HepG2 (cell line): ENCODE results near the gene MYO5B. TPM values are rescaled to one million over a fixed set of nuclear protein-coding genes. Genes with fewer than 3 reads are reported as not detected.
"Not testable (repeated sequence)": the region's sequence is repeated elsewhere in the genome, so short reads cannot be mapped to it uniquely, and the experiment has no call there.

Experiments
- ATAC-seq: fragments of 200-7000 bp; cut with Tn5 transposase; 3 replicates; pipeline ENCODE4 v1.9.1; 2020; ENCODE audit warnings: mild to moderate bottlenecking, moderate library complexity
- BruUV-seq: library from RNA; stranded (reverse); fragments of 400-500 nt; replicated peaks from 2 replicates; lab custom pipeline; 2021; lab: Mats Ljungman, UMichigan
- CTCF ChIA-PET: fragments of 300-600 bp; formaldehyde crosslinking; extraction: SDS; loops from one replicate; lab custom pipeline; 2021; ENCODE audit warnings: low total read pairs, inconsistent platforms, low intra/inter-chr PET ratio; lab: Yijun Ruan, JAX
- POLR2A ChIA-PET: fragments of 350-600 bp; sonication (Branson Sonifier 250); formaldehyde crosslinking; loops from one replicate; lab custom pipeline; 2020; ENCODE audit warnings: antibody characterized with exemption, inconsistent platforms; lab: Yijun Ruan, JAX
- DNase-seq: peaks from one replicate; pipeline ENCODE4 v3.0.0-alpha.2; 2015; ENCODE audit warnings: low spot score
- FAIRE-seq: peaks from 3 replicates; lab custom pipeline; 2011; peaks lifted over from hg19 to GRCh38; lab: Jason Lieb, UNC
- H2AFZ ChIP-seq: one replicate; pipeline ENCODE4 v1.6.1; 2011; ENCODE audit warnings: low read length, inconsistent platforms
- H3K27ac ChIP-seq: fragments of 300-600 bp; 3 replicates; pipeline ENCODE4 v1.8.0; 2011; ENCODE audit warnings: mixed run types, mild to moderate bottlenecking, mixed read lengths, low read length, inconsistent platforms; ENCODE audit not compliant: insufficient read depth; ENCODE audit errors: extremely low read length
- H3K27me3 ChIP-seq, 2 experiments: fragments of 200-600 bp in 1 of 2; 2 replicates in 1 of 2; 3 replicates in 1 of 2; pipeline versions ENCODE4 v1.6.0 to v1.8.0; 2011; ENCODE audit warnings: low read length in 2 of 2, mild to moderate bottlenecking in 2 of 2, moderate library complexity in 2 of 2, inconsistent platforms in 1 of 2; ENCODE audit not compliant: insufficient read depth in 2 of 2, control insufficient read depth in 1 of 2
- H3K36me3 ChIP-seq, 2 experiments: fragments of 200-600 bp in 1 of 2; replicated peaks in 1 of 2; 2 replicates in 1 of 2; 3 replicates in 1 of 2; pipeline versions ENCODE4 v1.5.1 to v1.8.0; 2011; ENCODE audit warnings: low read length in 2 of 2, inconsistent platforms in 1 of 2; ENCODE audit not compliant: insufficient read depth in 2 of 2, control insufficient read depth in 1 of 2
- H3K4me1 ChIP-seq: 2 replicates; pipeline ENCODE4 v1.5.1; 2012; ENCODE audit warnings: low read length, inconsistent platforms; ENCODE audit not compliant: insufficient read depth
- H3K4me2 ChIP-seq: 2 replicates; pipeline ENCODE4 v1.6.0; 2011; ENCODE audit warnings: low read depth, low read length, inconsistent platforms
- H3K4me3 ChIP-seq, 3 experiments: fragments of 200-600 bp in 1 of 3; sonication (generic), shearing (Covaris generic) in 1 of 3; replicated peaks in 1 of 3; 2 replicates each; pipeline ENCODE4 v1.5.1; 2011 to 2016; ENCODE audit warnings: low read length in 3 of 3, inconsistent platforms in 2 of 3, low read depth in 2 of 3, mild to moderate bottlenecking in 2 of 3, control low read depth in 1 of 3, mixed read lengths in 1 of 3; ENCODE audit not compliant: insufficient read depth in 1 of 3
- H3K79me2 ChIP-seq: one replicate; pipeline ENCODE4 v1.6.1; 2011; ENCODE audit warnings: low read length, inconsistent platforms; ENCODE audit not compliant: insufficient read depth
- H3K9ac ChIP-seq: 2 replicates; pipeline ENCODE4 v1.6.0; 2011; ENCODE audit warnings: mild to moderate bottlenecking, low read depth, low read length, inconsistent platforms; ENCODE audit not compliant: insufficient read depth
- H3K9me3 ChIP-seq: 2 replicates; pipeline ENCODE4 v1.5.1; 2012; ENCODE audit warnings: mild to moderate bottlenecking, low read length
- H4K20me1 ChIP-seq: 2 replicates; pipeline ENCODE4 v1.6.0; 2011; ENCODE audit warnings: inconsistent platforms, mild to moderate bottlenecking, low read length, moderate library complexity; ENCODE audit not compliant: insufficient read depth
- TSC22D2 ChIP-seq: sonication (generic); formaldehyde crosslinking; IDR thresholded peaks from 2 replicates; pipeline ENCODE4 v1.5.1; 2020; ENCODE audit warnings: missing genetic modification reagents, mild to moderate bottlenecking, borderline replicate concordance
- WGBS: methylation state at CpG from one replicate; pipeline ENCODE4 v1.1.6; 2017; ENCODE audit warnings: low lambda C conversion rate; 5-methylcytosine and 5-hydroxymethylcytosine counted together
- in situ Hi-C: cut with HindIII; loops from 2 replicates; pipeline ENCODE4 v1.10.0; 2017; ENCODE audit warnings: low pct_unique_long_range_greater_than_20kb; ENCODE audit not compliant: extremely low pct_ligation_motif_present
- intact Hi-C: fragments of 100-400 bp; cut with micrococcal nuclease; formaldehyde crosslinking; loops from one replicate; pipeline ENCODE4 v1.10.0; 2022; ENCODE audit not compliant: unreplicated experiment
- polyA plus RNA-seq, 8 experiments: library from polyadenylated mRNA; depleted of rRNA in 3 of 8; stranded (reverse) in 7 of 8; unstranded in 1 of 8; fragments of >200 nt; fragmentation: Illumina TruSeq in 4 of 8; extraction: Trizol in 4 of 8; gene quantifications; 2 replicates each; pipeline versions ENCODE4 v1.2.1 to v1.2.3, GENCODE V29; 2011 to 2016; ENCODE audit warnings: low read depth in 4 of 8, missing spikeins in 1 of 8, mixed read lengths in 1 of 8; ENCODE audit not compliant: insufficient read depth in 1 of 8
- total RNA-seq, 5 experiments: library from RNA; depleted of rRNA; stranded (reverse); fragments of >200 nt; fragmentation: Illumina TruSeq; extraction: Trizol; gene quantifications; 2 replicates each; pipeline ENCODE4 v1.2.3, GENCODE V29; 2016; ENCODE audit warnings: low read depth in 1 of 5

Gene MYO5B
- total and polyA plus RNA-seq, 2 of the 13 experiments (the other 11 are each of a cell fraction or from before 2014, with no cell fraction given): 13.1 to 24.0 TPM

DNA sequence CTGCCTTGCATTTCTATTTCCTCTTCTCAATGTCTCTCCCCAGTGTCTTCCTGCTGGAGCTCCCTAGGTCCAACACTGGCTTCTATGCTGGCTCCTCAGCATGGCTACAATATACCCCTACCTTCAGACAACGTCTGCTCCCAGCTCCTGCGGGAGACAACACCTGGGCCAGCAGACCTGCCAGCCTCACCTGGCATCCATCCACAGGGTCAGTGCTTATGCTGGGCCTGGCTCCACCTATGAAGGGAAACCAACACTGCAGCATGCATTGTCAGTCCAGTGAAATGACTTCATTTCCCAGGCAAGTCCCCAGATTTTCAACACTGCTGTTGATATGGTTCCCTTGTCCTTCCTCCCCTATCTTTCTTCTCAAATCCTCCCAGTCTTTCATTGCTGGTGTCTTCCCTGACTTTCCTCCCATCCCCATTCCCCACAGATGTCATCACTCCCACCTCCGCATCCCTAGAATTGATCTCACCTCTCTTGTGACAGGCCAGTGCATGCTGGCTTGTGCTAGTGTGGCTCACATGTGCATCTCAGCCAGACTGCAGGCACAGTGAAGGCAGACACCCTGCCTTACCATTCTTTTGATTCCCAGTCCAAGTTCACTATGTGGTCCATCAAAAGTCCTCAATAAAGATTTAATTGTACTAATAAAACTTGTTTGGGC lies 98.0 kb downstream of the MYO5B start:
- in situ Hi-C loops: no loop called here
- ATAC-seq (no peak), FAIRE-seq (no peak), DNase-seq (no peak)
- Histone ChIP-seq H3K4me1 (peaks cover 30% of the 10 kb centered on the region), H3K36me3 (no peaks in the 10 kb centered on the region), H3K9me3 (no peaks in the 10 kb centered on the region), H2AFZ (no peak overlapping the region), H4K20me1 (no peaks in the 10 kb centered on the region), H3K27me3 (no peaks in the 10 kb centered on the region), H3K4me2 (no peak overlapping the region), H3K4me3 (no peak overlapping the region), H3K9ac (no peak overlapping the region), H3K27ac (no peak overlapping the region), H3K79me2 (no peaks in the 10 kb centered on the region)
- no peak for TF ChIP-seq TSC22D2
- BruUV-seq: no TSS peak
- intact Hi-C loops: no loop called here
- WGBS: 95% methylated on average over 3 of the region's 3 CpGs
- POLR2A ChIA-PET: no interaction called here
- CTCF ChIA-PET: no interaction called here

DNA sequence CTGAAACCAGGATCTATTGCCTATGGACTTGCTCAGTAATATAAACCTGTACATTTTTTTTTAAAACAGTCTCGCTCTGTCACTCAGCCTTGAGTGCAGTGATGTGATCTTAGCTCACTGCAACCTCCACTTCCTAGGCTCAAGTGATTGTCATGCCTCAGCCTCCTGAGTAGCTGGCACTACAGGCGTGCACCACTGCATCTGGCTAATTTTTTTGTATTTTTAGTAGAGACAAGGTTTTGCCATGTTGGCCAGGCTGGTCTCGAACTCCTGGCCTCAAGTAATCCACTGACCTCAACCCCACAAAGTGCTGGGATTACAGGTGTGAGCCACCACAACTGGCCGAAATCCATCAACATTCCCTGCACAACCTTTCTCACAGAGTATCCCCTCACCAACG lies 100.2 kb downstream of the MYO5B start:
- H3K9me3 ChIP-seq, H3K27ac ChIP-seq, DNase-seq, H3K9ac ChIP-seq, BruUV-seq, H3K79me2 ChIP-seq, CTCF ChIA-PET, intact Hi-C loops, H2AFZ ChIP-seq, H3K4me3 ChIP-seq, H3K27me3 ChIP-seq, H3K36me3 ChIP-seq, POLR2A ChIA-PET, in situ Hi-C loops, ATAC-seq, H3K4me2 ChIP-seq, FAIRE-seq, H4K20me1 ChIP-seq: not testable (repeated sequence)
- peaks cover 51% of the 10 kb centered on the region for H3K4me1 ChIP-seq
- 90% methylated on average over 5 of the region's 5 CpGs for WGBS
